Measurements from ENCODE around the gene KRTAP20-1.

The KRTAP20-1 gene

DNA sequence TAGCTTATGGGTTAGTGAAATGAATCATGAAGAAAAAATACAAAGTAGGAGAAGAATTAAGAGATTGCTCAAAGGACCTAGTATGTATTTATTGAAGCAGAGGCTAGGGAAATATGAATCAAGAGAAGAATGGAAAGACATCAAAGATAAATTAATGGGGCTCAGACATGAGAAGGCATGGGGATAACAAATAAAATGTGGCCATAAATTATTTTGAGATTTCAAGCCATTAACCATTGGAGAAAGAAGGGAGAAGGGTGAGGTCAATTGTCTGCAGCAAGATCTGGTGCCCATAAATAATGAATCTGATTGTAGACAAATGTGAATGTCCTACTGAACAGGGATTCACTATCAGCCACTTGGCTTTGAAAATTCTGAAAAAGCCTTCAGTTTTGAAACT is 36.7 kb downstream of the KRTAP20-1 start:
- DNase-seq, result no peak

All from NCI-H82 (cell line).